K562 (cell line): ENCODE measurements around the gene RPL26. TPM values are rescaled to one million over a fixed set of nuclear protein-coding genes. Genes with fewer than 3 reads are reported as not detected.

Source experiments
- AFF4 ChIP-seq: sonication (generic); formaldehyde crosslinking; IDR thresholded peaks from 2 replicates; pipeline ENCODE4 v1.8.0; 2023; ENCODE audit warnings: mild to moderate bottlenecking, missing genetic modification reagents
- ARID1B ChIP-seq: fragments of 450-650 bp; IDR thresholded peaks from 2 replicates; pipeline ENCODE4 v1.6.1; 2016; ENCODE audit warnings: antibody characterized with exemption, mild to moderate bottlenecking, inconsistent platforms
- ARNT ChIP-seq, 2 experiments: fragments of 450-650 bp; IDR thresholded peaks; 2 replicates each; pipeline ENCODE4 v1.6.1; 2016; ENCODE audit warnings: mild to moderate bottlenecking in 1 of 2
- CREM ChIP-seq: IDR thresholded peaks from 2 replicates; pipeline ENCODE4 v1.6.1; 2014; ENCODE audit warnings: antibody characterized with exemption, low read depth
- CXXC5 ChIP-seq: fragments of 250-450 bp; sonication (Bioruptor Pico); IDR thresholded peaks from 2 replicates; pipeline ENCODE4 v1.8.0; 2022; ENCODE audit warnings: inconsistent platforms, mild to moderate bottlenecking, moderate library complexity
- FOXJ2 ChIP-seq: fragments of 200-800 bp; sonication (Bioruptor generic); IDR thresholded peaks from 2 replicates; pipeline ENCODE4 v1.6.1; 2016; ENCODE audit warnings: missing genetic modification characterization, missing compliant biosample characterization
- IRF2 ChIP-seq: sonication (generic); formaldehyde crosslinking; IDR thresholded peaks from 2 replicates; pipeline ENCODE4 v1.8.1; 2022; ENCODE audit warnings: mild to moderate bottlenecking, missing genetic modification reagents
- KDM2B ChIP-seq: fragments of 250-450 bp; sonication (Bioruptor Pico); IDR thresholded peaks from 2 replicates; pipeline ENCODE4 v1.8.0; 2021; ENCODE audit warnings: mild to moderate bottlenecking, moderate library complexity
- MITF ChIP-seq: IDR thresholded peaks from 2 replicates; pipeline ENCODE4 v1.6.1; 2014; ENCODE audit warnings: antibody characterized with exemption
- PCBP1 ChIP-seq: fragments of 200-400 bp; formaldehyde crosslinking; IDR thresholded peaks from 2 replicates; pipeline ENCODE4 v1.6.1; 2018; ENCODE audit warnings: mild to moderate bottlenecking, low read depth, low read length; ENCODE audit not compliant: poor library complexity, severe bottlenecking
- POLR2AphosphoS2 ChIP-seq: IDR thresholded peaks from 2 replicates; pipeline ENCODE4 v1.6.1; 2012; ENCODE audit warnings: low read length, improper control_type of control experiment
- POLR2AphosphoS5 ChIP-seq: IDR thresholded peaks from 2 replicates; pipeline ENCODE4 v1.6.1; 2011; ENCODE audit warnings: mild to moderate bottlenecking, low read depth, low read length, moderate library complexity; ENCODE audit not compliant: control insufficient read depth, insufficient read depth
- RREB1 ChIP-seq: fragments of 250-450 bp; sonication (Bioruptor Pico); IDR thresholded peaks from 2 replicates; pipeline ENCODE4 v1.4.0; 2020
- polyA plus RNA-seq, 8 experiments: library from polyadenylated mRNA; depleted of rRNA in 4 of 8; stranded (reverse) in 5 of 8; unstranded in 3 of 8; fragments of >200 nt; fragmentation: Nextera tagmentation in 2 of 8; fragmentation: Illumina TruSeq in 1 of 8; extraction: Ambion mirVana in 2 of 8; extraction: Trizol in 1 of 8; gene quantifications; 2 replicates each; pipeline versions ENCODE4 v1.2.1 to v1.2.3, GENCODE V29; 2011 to 2014; ENCODE audit warnings: inconsistent platforms in 1 of 8, missing spikeins in 1 of 8
- total RNA-seq, 7 experiments: library from RNA; depleted of rRNA in 6 of 7; stranded (reverse); fragments of >200 nt in 6 of 7; fragmentation: Illumina TruSeq in 2 of 7; extraction: Trizol in 2 of 7; gene quantifications; 2 replicates each; pipeline versions ENCODE4 v1.2.1 to v1.2.3, GENCODE V29; 2011 to 2021; ENCODE audit warnings: low replicate concordance in 1 of 7

Gene RPL26
- total and polyA plus RNA-seq, 9 of the 15 experiments (the other 6 are each of a cell fraction or from before 2014, with no cell fraction given) = 1,474 to 4,074 (median 2,904) TPM

GRCh38 chr17:8386841-8387240 is 3.8 kb upstream of the RPL26 start (continued):
- no peak for TF ChIP-seq AFF4
- TF ChIP-seq IRF2 (CRISPR knock-in tag) = no peak
- peak; percentile 27; the same call in 1 of the 2 replicates for TF ChIP-seq CREM
- TF ChIP-seq POLR2AphosphoS2 = no peak
- peak; percentile 27; the same call in 1 of the 2 replicates for TF ChIP-seq POLR2AphosphoS5
- no peak for TF ChIP-seq MITF
- no peak for TF ChIP-seq KDM2B (CRISPR knock-in tag)
- TF ChIP-seq PCBP1 = no peak
- no peak for TF ChIP-seq ARNT (IDR thresholded peaks at IDR 0.05)
- TF ChIP-seq ARID1B = peak; percentile 78
- TF ChIP-seq RREB1 = no peak
- 0 out of 2 replicates have a peak, but pooled peaks have one; percentile 51 for TF ChIP-seq FOXJ2 (tag)
- no peak for TF ChIP-seq CXXC5 (CRISPR knock-in tag)
